Measurements from ENCODE around the gene CNOT6. TPM values are rescaled to one million over a fixed set of nuclear protein-coding genes. Genes with fewer than 3 reads are reported as not detected.

CNOT6 gene
- total and polyA plus RNA-seq, 2 experiments from 2014 or later: 13.2 to 20.3 TPM

- H3K27ac ChIP-seq: no peak overlapping the region
- H3K4me1 ChIP-seq (ENCODE audit: low read depth): no peaks in the 10 kb centered on the region
- no peaks in the 10 kb centered on the region for H3K36me3 ChIP-seq
- H3K9me3 ChIP-seq (ENCODE audit: low read depth): no peaks in the 10 kb centered on the region
- TF ChIP-seq, protein P1, sequence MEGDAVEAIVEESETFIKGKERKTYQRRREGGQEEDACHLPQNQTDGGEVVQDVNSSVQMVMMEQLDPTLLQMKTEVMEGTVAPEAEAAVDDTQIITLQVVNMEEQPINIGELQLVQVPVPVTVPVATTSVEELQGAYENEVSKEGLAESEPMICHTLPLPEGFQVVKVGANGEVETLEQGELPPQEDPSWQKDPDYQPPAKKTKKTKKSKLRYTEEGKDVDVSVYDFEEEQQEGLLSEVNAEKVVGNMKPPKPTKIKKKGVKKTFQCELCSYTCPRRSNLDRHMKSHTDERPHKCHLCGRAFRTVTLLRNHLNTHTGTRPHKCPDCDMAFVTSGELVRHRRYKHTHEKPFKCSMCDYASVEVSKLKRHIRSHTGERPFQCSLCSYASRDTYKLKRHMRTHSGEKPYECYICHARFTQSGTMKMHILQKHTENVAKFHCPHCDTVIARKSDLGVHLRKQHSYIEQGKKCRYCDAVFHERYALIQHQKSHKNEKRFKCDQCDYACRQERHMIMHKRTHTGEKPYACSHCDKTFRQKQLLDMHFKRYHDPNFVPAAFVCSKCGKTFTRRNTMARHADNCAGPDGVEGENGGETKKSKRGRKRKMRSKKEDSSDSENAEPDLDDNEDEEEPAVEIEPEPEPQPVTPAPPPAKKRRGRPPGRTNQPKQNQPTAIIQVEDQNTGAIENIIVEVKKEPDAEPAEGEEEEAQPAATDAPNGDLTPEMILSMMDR (IDR thresholded peaks at IDR 0.05; ENCODE audit: low read depth, low read length): no peak
- no peak overlapping the region for H3K4me3 ChIP-seq
- DNase-seq (ENCODE audit: low read depth in 1 of 2, low spot score in 1 of 2): no peak
- peaks cover 6% of the 10 kb centered on the region for H3K27me3 ChIP-seq
These were observed 104.1 kb downstream of the CNOT6 start for GRCh38 chr5:180598316-180598701.

- no peak overlapping the region for H3K4me3 ChIP-seq
- H3K27me3 ChIP-seq: no peaks in the 10 kb centered on the region
- H3K27ac ChIP-seq: no peak overlapping the region
- TF ChIP-seq, protein P1 (IDR thresholded peaks at IDR 0.05; ENCODE audit: low read depth, low read length): no peak
- no peaks in the 10 kb centered on the region for H3K4me1 ChIP-seq (ENCODE audit: low read depth)
- no peak for DNase-seq (ENCODE audit: low read depth in 1 of 2, low spot score in 1 of 2)
- H3K9me3 ChIP-seq (ENCODE audit: low read depth): no peaks in the 10 kb centered on the region
- no peaks in the 10 kb centered on the region for H3K36me3 ChIP-seq
These were observed 104.8 kb downstream of the CNOT6 start for GRCh38 chr5:180598797-180599589.

GRCh38 chr5:180599590-180599914 is 105.4 kb downstream of the CNOT6 start:
- no peaks in the 10 kb centered on the region for H3K27me3 ChIP-seq
- no peaks in the 10 kb centered on the region for H3K9me3 ChIP-seq (ENCODE audit: low read depth)
- H3K4me3 ChIP-seq: no peak overlapping the region
- DNase-seq (ENCODE audit: low read depth in 1 of 2, low spot score in 1 of 2): no peak
- H3K27ac ChIP-seq: no peak overlapping the region
- TF ChIP-seq, protein P1 (IDR thresholded peaks at IDR 0.05; ENCODE audit: low read depth, low read length): no peak
- no peaks in the 10 kb centered on the region for H3K36me3 ChIP-seq
- H3K4me1 ChIP-seq (ENCODE audit: low read depth): no peaks in the 10 kb centered on the region

- no peaks in the 10 kb centered on the region for H3K27me3 ChIP-seq
- TF ChIP-seq, protein P1 (IDR thresholded peaks at IDR 0.05; ENCODE audit: low read depth, low read length): no peak
- no peaks in the 10 kb centered on the region for H3K4me1 ChIP-seq (ENCODE audit: low read depth)
- no peak for DNase-seq (ENCODE audit: low read depth in 1 of 2, low spot score in 1 of 2)
- no peak overlapping the region for H3K27ac ChIP-seq
- no peak overlapping the region for H3K4me3 ChIP-seq
- no peaks in the 10 kb centered on the region for H3K9me3 ChIP-seq (ENCODE audit: low read depth)
- H3K36me3 ChIP-seq: no peaks in the 10 kb centered on the region
These were observed 105.9 kb downstream of the CNOT6 start for GRCh38 chr5:180599981-180600553.

- no peak for DNase-seq (ENCODE audit: low read depth in 1 of 2, low spot score in 1 of 2)
- H3K4me1 ChIP-seq (ENCODE audit: low read depth): no peaks in the 10 kb centered on the region
- no peaks in the 10 kb centered on the region for H3K27me3 ChIP-seq
- H3K27ac ChIP-seq: no peak overlapping the region
- TF ChIP-seq, protein P1 (IDR thresholded peaks at IDR 0.05; ENCODE audit: low read depth, low read length): no peak
- no peak overlapping the region for H3K4me3 ChIP-seq
- H3K9me3 ChIP-seq (ENCODE audit: low read depth): no peaks in the 10 kb centered on the region
- H3K36me3 ChIP-seq: no peaks in the 10 kb centered on the region
These were observed 106.4 kb downstream of the CNOT6 start for GRCh38 chr5:180600554-180601041.
